HG02981 (cell line): ENCODE results near the gene ABCD2.
A peak's percentile ranks its signal among the peaks of the same experiment; 100 is the strongest.
"Not testable (repeated sequence)": the region's sequence is repeated elsewhere in the genome, so short reads cannot be mapped to it uniquely, and the experiment has no call there.

Experiments used
- ATAC-seq: cut with Tn5 transposase; IDR thresholded peaks from one replicate; pipeline ENCODE4 v1.9.1; 2021; ENCODE audit warnings: mild to moderate bottlenecking, moderate library complexity; ENCODE audit not compliant: unreplicated experiment

Gene ABCD2

GRCh38 chr12:39619660-39620433, at the start of gene ABCD2:
Gene ABCD2, minus strand, starts transcription at chr12:39619803. Its CDS starts 188 bp downstream, at chr12:39619615.
- peak; percentile 84 for ATAC-seq

- ATAC-seq, result no peak
Observed at GRCh38 chr12:39660101-39660500, 40.5 kb upstream of the ABCD2 start.

GRCh38 chr12:39647383-39647782, 27.8 kb upstream of the ABCD2 start:
- no peak for ATAC-seq

- ATAC-seq, result no peak
Observed at GRCh38 chr12:39646963-39647362, 27.4 kb upstream of the ABCD2 start.

- ATAC-seq, result no peak
Observed at GRCh38 chr12:39643052-39643451, 23.4 kb upstream of the ABCD2 start.

- no peak for ATAC-seq
Observed at GRCh38 chr12:39638840-39639239, 19.2 kb upstream of the ABCD2 start.

- ATAC-seq, result no peak
Observed at GRCh38 chr12:39638178-39638577, 18.6 kb upstream of the ABCD2 start.

- no peak for ATAC-seq
Observed at GRCh38 chr12:39632670-39633069, 13.1 kb upstream of the ABCD2 start.

GRCh38 chr12:39628836-39629235, 9.2 kb upstream of the ABCD2 start:
- no peak for ATAC-seq

GRCh38 chr12:39627914-39628313, 8.3 kb upstream of the ABCD2 start:
- ATAC-seq, result no peak

- no peak for ATAC-seq
Observed at GRCh38 chr12:39626033-39626814, 6.6 kb upstream of the ABCD2 start.

- no peak for ATAC-seq
Observed at GRCh38 chr12:39623919-39624318, 4.3 kb upstream of the ABCD2 start.

- ATAC-seq, result not testable (repeated sequence)
Observed at GRCh38 chr12:39623160-39623559, 3.6 kb upstream of the ABCD2 start.

GRCh38 chr12:39622306-39622705, 2.7 kb upstream of the ABCD2 start:
- no peak for ATAC-seq

- ATAC-seq, result no peak
Observed at GRCh38 chr12:39621670-39622069, 2.1 kb upstream of the ABCD2 start.

- peak; percentile 36 for ATAC-seq
Observed at GRCh38 chr12:39620659-39621658, 1.4 kb upstream of the ABCD2 start.

GRCh38 chr12:39619316-39619659, 315 bp downstream of the ABCD2 start:
- peak; percentile 9 for ATAC-seq

- no peak for ATAC-seq
Observed at GRCh38 chr12:39618701-39619100, 902 bp downstream of the ABCD2 start.

- ATAC-seq, result no peak
Observed at GRCh38 chr12:39617887-39618286, 1.7 kb downstream of the ABCD2 start.

GRCh38 chr12:39616666-39617065, 2.9 kb downstream of the ABCD2 start:
- no peak for ATAC-seq

- ATAC-seq, result no peak
Observed at GRCh38 chr12:39616251-39616650, 3.4 kb downstream of the ABCD2 start.
